Activated T-helper 1 cell treated with anti-CD3 and anti-CD28 coated beads, Interleukin-12 subunit alpha, Interleukin-12 subunit beta, Interleukin-2, Interleukin-4 antibody, amounts not matched to agents 30 ng/mL and 10 ng/mL and 1 ng/mL, durations not matched to agents 14 hours and 24 hours and 36 hours (primary cell): ENCODE results near the gene KCTD19. TPM values are rescaled to one million over a fixed set of nuclear protein-coding genes. Genes with fewer than 3 reads are reported as not detected.

Experiments
- DNase-seq: peaks from one replicate; pipeline ENCODE4 v3.0.0; 2021; ENCODE audit warnings: low spot score
- H3K27ac Mint-ChIP-seq: one replicate; pipeline ENCODE4 v1.8.0; 2021; ENCODE audit warnings: mild to moderate bottlenecking, mixed read lengths
- H3K27me3 Mint-ChIP-seq: one replicate; pipeline ENCODE4 v1.8.0; 2022; ENCODE audit warnings: mild to moderate bottlenecking, moderate library complexity, mixed read lengths; ENCODE audit not compliant: insufficient read depth
- H3K36me3 Mint-ChIP-seq: one replicate; pipeline ENCODE4 v1.8.0; 2021; ENCODE audit warnings: low read depth, mixed read lengths
- H3K4me1 Mint-ChIP-seq: one replicate; pipeline ENCODE4 v1.8.0; 2021; ENCODE audit warnings: low read depth, mixed read lengths
- H3K4me3 Mint-ChIP-seq: one replicate; pipeline ENCODE4 v1.8.0; 2021; ENCODE audit warnings: mild to moderate bottlenecking, moderate library complexity, mixed read lengths
- H3K9me3 Mint-ChIP-seq: one replicate; pipeline ENCODE4 v1.8.0; 2021; ENCODE audit warnings: mixed read lengths
- intact Hi-C: fragments of 100-400 bp; cut with micrococcal nuclease; formaldehyde crosslinking; loops from one replicate; pipeline ENCODE4 v1.15.1; 2024
- total RNA-seq: library from RNA; stranded (reverse); gene quantifications from 2 replicates; pipeline ENCODE4 v1.2.3, GENCODE V29; 2022

KCTD19 gene
- total RNA-seq, 1 donor from 2014 or later: 0.62 TPM

DNA sequence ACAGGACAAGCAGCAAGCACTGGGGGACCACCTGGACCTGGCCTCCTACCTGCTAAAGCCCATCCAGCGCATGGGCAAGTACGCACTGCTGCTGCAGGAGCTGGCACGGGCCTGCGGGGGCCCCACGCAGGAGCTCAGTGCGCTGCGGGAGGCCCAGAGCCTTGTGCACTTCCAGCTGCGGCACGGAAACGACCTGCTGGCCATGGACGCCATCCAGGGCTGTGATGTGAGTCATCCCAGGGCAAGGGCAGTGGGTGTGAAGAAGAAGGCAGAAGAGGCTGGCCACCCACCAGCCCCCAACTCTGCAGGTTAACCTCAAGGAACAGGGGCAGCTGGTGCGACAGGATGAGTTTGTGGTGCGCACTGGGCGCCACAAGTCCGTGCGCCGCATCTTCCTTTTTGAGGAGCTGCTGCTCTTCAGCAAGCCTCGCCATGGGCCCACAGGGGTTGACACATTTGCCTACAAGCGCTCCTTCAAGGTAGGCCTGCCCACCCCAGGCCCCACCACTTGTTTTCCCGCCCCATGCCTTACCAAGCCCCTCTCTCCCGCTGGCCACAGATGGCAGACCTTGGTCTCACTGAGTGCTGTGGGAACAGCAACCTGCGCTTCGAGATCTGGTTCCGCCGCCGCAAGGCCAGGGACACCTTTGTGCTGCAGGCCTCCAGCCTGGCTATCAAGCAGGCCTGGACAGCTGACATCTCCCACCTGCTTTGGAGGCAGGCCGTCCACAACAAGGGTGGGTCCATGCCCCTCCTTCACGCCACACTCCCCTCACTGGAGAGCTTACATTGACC is 39.9 kb downstream of the KCTD19 start:
- H3K4me1 Mint-ChIP-seq: no peaks in the 10 kb centered on the region
- no peaks in the 10 kb centered on the region for H3K27me3 Mint-ChIP-seq
- intact Hi-C loops: no loop called here
- H3K9me3 Mint-ChIP-seq: no peaks in the 10 kb centered on the region
- H3K36me3 Mint-ChIP-seq: peaks cover 7% of the 10 kb centered on the region
- no peak for DNase-seq
- H3K27ac Mint-ChIP-seq: no peak overlapping the region
- H3K4me3 Mint-ChIP-seq: no peak overlapping the region

DNA sequence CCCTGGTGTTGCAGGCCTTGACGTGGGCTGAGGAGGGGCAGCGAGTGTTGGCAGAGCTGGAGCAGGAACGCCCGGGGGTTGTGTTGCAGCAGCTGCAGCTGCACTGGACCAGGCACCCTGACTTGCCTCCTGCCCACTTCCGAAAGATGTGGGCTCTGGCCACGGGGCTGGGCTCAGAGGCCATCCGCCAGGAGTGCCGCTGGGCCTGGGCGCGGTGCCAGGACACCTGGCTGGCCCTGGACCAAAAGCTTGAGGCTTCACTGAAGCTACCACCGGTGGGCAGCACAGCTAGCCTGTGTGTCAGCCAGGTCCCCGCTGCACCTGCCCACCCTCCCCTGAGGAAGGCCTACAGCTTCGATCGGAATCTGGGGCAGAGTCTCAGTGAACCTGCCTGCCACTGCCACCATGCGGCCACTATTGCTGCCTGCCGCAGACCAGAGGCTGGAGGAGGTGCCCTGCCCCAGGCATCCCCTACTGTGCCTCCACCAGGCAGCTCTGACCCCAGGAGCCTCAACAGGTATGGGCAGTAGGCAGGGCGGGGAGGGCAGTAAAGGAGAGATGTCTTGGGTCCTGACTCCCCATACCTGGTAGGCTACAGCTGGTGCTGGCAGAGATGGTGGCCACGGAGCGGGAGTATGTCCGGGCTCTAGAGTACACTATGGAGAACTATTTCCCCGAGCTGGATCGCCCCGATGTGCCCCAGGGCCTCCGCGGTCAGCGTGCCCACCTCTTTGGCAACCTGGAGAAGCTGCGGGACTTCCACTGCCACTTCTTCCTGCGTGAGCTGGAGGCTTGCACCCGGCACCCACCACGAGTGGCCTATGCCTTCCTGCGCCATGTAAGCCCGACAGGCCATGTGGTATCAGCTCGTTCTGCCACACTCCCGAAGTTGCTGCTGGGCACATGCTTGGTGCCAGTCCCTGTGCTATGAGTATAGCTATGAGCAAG is 41.6 kb downstream of the KCTD19 start:
- no peaks in the 10 kb centered on the region for H3K27me3 Mint-ChIP-seq
- no peak for DNase-seq
- H3K9me3 Mint-ChIP-seq: no peaks in the 10 kb centered on the region
- peaks cover 5% of the 10 kb centered on the region for H3K4me1 Mint-ChIP-seq
- intact Hi-C loops: no loop called here
- H3K27ac Mint-ChIP-seq: no peak overlapping the region
- H3K4me3 Mint-ChIP-seq: no peak overlapping the region
- peaks cover 7% of the 10 kb centered on the region for H3K36me3 Mint-ChIP-seq

DNA sequence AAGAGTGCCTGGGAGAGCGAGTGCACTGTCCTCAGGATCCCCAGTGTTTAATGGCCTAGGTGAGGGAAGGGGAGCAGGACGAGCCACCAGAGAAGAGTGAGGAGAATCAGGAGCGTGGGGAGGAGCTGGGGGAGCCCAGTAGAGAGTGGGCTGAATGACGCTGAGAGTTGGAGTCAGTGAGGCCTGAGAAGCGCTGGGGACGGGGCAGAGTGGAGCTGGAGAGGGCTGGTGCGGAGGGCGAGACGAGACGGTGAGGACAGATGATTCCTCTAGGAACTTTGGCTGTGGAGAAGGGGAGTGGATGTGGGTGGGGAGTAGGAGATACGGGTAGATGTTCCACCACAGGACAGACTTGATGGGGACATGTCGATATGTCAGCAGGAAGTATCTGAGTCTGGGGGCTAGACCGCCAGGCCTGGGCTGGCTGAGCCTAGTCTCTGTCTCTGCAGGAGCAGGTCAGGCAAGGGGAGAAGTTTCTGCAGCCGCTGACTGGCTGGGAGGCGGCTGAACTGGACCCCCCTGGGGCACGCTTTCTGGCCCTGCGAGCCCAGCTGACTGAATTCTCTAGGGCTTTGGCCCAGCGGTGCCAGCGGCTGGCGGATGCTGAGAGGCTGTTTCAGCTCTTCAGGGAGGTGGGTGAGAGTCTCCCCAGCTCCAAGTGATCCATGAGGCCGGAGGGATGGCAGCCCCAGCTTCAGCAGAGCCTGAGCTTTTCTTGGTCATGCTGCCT is 42.5 kb downstream of the KCTD19 start:
- no peak overlapping the region for H3K4me3 Mint-ChIP-seq
- H3K9me3 Mint-ChIP-seq: no peaks in the 10 kb centered on the region
- intact Hi-C loops: no loop called here
- H3K27me3 Mint-ChIP-seq: no peaks in the 10 kb centered on the region
- peaks cover 5% of the 10 kb centered on the region for H3K4me1 Mint-ChIP-seq
- H3K36me3 Mint-ChIP-seq: peaks cover 7% of the 10 kb centered on the region
- H3K27ac Mint-ChIP-seq: no peak overlapping the region
- DNase-seq: no peak

DNA sequence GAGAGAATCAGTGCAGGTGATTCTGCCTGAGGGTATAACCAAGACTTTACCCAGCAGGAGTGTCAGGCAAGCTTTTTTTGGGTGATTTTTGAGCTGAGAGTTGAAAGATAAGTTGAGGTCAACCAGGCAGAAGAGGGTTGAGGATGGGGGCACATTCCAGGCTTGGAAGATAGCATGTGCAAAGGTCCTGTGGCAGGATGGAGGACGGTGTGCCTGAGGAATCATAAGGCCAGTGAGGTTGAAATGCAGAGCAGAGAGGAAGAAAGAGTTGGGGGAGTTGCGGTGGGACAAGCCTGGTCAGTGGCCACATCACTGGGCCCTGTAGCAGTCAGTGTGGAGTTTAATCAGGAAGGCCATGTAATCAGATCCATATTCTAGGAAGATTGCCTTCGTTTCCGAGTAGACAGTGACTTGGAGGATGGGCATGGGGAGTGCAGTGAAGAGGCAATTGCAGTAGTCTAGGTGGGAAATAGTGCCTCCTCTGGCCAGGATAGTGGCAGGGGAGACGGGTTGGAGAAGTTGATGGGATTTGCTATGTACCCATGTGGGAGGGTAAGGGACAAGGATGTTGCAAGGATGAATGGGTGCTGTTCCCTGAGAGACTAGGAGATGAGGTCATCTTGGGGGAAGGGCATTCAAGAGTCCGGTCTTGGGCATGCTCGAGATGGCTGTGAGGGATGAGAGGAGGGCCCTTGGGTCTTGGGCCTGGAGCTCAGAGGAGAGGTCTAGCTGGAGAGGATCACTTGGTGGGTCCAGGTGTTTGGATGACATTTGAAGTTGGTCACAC is 43.3 kb downstream of the KCTD19 start:
- intact Hi-C loops: no loop called here
- Mint-ChIP-seq H3K36me3 (peaks cover 7% of the 10 kb centered on the region), H3K27me3 (no peaks in the 10 kb centered on the region), H3K9me3 (no peaks in the 10 kb centered on the region), H3K4me3 (no peak overlapping the region), H3K27ac (peak overlapping the region; percentile 7), H3K4me1 (peaks cover 9% of the 10 kb centered on the region)
- DNase-seq: no peak

DNA sequence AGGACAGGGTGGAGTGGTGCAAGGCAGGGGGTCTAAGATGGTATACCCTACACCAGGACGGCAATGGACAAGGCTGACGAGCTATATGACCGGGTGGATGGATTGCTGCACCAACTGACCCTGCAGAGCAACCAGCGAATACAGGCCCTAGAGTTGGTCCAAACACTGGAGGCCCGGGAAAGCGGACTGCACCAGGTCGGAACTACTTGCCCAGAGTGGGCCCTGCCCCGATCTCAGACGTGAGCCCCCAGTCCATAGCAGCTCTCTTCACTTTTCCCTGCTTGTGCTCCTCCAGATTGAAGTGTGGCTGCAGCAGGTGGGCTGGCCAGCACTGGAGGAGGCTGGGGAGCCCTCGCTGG is 44.1 kb downstream of the KCTD19 start:
- DNase-seq: no peak
- Mint-ChIP-seq H3K4me3 (no peak overlapping the region), H3K36me3 (peaks cover 10% of the 10 kb centered on the region), H3K27me3 (no peaks in the 10 kb centered on the region), H3K4me1 (peaks cover 16% of the 10 kb centered on the region), H3K9me3 (no peaks in the 10 kb centered on the region), H3K27ac (no peak overlapping the region)
- intact Hi-C loops: no loop called here

DNA sequence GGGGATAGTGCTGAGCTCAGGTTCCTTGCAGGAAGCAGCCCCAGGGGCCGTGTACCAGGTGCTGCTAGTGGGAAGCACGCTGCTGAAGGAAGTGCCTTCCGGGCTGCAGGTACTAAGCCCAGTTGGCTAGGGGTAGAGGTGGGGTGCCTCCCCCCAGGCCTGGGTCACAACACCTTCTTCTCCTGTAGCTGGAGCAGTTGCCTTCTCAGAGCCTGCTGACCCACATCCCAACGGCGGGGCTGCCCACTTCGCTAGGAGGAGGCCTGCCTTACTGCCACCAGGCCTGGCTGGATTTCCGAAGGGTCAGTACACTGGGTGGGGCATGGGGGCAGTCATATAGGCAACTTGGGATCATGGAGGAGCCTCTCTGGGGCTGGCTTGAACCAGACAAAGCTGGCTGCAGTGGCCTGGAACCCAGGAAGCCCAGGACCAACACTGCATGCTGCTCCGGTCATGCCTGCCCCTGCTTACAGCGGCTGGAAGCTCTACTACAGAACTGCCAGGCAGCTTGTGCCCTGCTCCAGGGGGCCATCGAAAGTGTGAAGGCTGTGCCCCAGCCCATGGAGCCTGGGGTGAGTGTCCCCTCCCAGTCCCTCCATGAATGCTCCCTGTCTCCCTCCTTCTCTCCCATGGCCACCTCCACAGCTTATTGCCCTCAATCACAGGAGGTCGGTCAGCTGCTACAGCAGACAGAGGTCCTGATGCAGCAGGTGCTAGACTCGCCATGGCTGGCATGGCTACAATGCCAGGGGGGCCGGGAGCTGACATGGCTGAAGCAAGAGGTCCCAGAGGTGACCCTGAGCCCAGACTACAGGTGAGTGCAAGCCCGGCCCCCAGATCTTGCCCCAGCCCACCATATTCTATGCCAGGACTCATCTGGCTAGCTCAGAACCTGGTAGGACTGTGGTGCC is 44.8 kb downstream of the KCTD19 start:
- intact Hi-C loops: no loop called here
- H3K9me3 Mint-ChIP-seq: no peaks in the 10 kb centered on the region
- no peak overlapping the region for H3K27ac Mint-ChIP-seq
- H3K27me3 Mint-ChIP-seq: no peaks in the 10 kb centered on the region
- peak overlapping the region; percentile 56 for H3K4me3 Mint-ChIP-seq
- DNase-seq: no peak
- peaks cover 12% of the 10 kb centered on the region for H3K36me3 Mint-ChIP-seq
- peaks cover 20% of the 10 kb centered on the region for H3K4me1 Mint-ChIP-seq

DNA sequence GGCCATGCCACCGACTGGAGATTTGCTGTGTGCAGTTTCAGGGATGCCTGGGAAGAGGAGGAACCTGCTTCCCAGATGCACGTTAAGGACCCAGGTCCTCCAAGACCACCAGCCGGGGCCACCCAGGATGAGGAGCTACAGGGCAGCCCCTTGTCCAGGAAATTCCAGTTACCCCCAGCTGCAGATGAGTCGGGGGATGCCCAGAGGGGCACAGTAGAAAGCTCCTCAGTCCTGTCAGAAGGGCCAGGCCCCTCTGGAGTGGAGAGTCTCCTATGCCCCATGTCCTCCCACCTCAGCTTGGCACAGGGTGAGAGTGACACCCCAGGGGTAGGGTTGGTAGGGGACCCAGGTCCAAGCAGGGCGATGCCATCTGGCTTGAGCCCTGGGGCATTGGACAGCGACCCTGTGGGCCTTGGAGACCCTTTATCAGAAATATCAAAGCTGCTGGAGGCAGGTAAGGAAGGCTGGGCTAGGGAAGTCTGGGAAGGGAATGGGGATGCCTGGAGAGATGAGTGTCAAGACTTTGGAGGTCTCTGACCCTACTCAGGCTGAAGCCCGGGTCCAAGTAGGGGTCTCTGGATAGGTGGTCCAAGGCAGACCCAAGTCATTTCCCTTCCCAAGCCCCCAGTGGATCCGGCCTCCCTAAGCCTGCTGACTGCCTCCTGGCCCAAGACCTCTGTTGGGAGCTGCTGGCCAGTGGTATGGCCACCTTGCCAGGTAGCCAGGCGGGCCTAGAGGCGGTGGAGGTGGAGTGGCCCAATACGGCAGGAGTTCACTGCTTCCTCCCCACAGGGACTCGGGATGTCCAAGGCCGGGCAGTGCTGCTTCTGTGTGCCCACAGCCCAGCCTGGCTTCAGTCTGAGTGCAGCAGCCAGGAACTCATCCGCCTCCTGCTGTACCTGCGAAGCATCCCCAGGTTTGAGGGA is 46.2 kb downstream of the KCTD19 start:
- intact Hi-C loops: no loop called here
- H3K4me1 Mint-ChIP-seq: peaks cover 28% of the 10 kb centered on the region
- no peak overlapping the region for H3K27ac Mint-ChIP-seq
- H3K36me3 Mint-ChIP-seq: peaks cover 15% of the 10 kb centered on the region
- no peak for DNase-seq
- H3K27me3 Mint-ChIP-seq: no peaks in the 10 kb centered on the region
- H3K9me3 Mint-ChIP-seq: no peaks in the 10 kb centered on the region
- H3K4me3 Mint-ChIP-seq: peak overlapping the region; percentile 68

DNA sequence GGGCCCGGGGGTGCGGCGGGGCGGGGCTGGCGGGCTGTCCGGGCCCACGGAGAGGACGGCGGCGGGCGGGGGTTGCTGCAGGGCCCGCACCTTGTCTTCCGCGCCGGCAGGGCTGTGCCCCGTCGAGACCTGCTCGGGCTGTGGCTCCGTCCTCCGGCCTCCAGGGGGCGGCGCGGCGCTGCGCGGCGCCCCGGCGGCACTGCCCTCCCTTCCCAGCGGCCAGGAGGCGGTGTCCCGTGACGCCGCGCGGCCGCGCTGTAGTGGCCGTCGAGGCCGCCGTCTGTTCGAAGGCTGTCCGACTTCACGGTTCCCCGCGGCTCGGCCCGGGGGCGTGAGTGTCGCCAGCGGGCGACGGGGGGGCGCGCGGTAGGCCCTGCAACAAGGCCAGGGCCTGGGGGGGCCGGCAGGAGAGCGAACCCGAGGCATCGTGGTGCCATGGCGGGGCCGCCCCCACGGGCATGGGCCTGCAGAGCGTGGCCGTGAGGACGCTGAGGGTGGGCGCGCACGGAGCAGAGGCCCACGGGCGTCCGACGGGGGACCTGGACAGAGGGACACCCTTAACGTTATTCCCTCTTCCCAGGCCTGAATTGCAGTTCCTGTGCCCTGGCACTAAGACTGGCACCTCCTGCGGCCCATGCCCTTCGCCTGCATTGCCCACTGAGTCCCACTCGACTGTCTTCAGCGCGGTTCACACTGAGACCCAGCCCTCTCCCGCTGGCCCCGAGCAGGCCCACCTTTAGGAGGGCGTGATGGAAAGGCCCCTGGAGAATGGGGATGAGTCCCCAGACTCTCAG is 47.0 kb downstream of the KCTD19 start, which contains the start of gene PLEKHG4:
TSS of gene PLEKHG4 (plus strand) at position 237 of the 794 bp plus-strand sequence. CDS start at position 750, 513 bp downstream.
- H3K27ac Mint-ChIP-seq: peak within 1 kb of the TSS; percentile 86
- H3K27me3 Mint-ChIP-seq: no peaks in the 10 kb centered on the region
- peaks cover 16% of the 10 kb centered on the region for H3K36me3 Mint-ChIP-seq
- intact Hi-C loops: loop anchor here (1.0 to 5.0 kb wide), 7 partner anchors 32 to 202 kb away; partner anchors contain the start of genes ATP6V0D1, FHOD1 and ZDHHC1
- H3K9me3 Mint-ChIP-seq: no peaks in the 10 kb centered on the region
- DNase-seq: peak; percentile 80
- H3K4me1 Mint-ChIP-seq: peaks cover 30% of the 10 kb centered on the region
- peak within 1 kb of the TSS; percentile 88 for H3K4me3 Mint-ChIP-seq

DNA sequence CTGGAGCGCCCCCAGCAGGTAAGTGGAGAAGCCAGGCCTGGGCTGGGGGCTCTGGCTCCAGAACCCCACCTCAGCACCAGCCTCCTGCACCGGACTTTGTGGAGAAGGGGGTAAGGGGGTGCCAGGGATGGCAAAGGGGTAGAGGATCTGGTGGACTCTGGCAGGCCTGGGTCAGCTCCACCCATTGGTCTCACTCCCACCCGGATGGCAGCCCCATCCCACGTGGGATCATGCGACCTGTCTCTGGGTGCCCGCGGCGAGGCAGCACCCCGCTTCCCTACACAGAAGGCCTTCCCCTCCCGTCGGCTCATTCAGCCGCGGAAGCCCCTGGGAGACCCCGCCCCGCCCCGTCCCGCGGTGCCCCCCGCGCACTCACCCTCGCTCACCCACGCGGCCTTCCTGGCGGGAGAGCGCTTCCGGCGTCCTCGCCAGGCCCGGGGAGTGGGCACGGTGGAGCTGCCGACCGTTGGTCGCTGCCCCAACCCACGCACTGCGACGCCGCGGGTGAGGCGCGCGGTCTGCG is 47.7 kb downstream of the KCTD19 start:
- peaks cover 30% of the 10 kb centered on the region for H3K4me1 Mint-ChIP-seq
- H3K27me3 Mint-ChIP-seq: no peaks in the 10 kb centered on the region
- peak overlapping the region; percentile 86 for H3K27ac Mint-ChIP-seq
- H3K9me3 Mint-ChIP-seq: no peaks in the 10 kb centered on the region
- peak overlapping the region; percentile 88 for H3K4me3 Mint-ChIP-seq
- intact Hi-C loops: loop anchor here (1.0 to 5.0 kb wide), 7 partner anchors 32 to 202 kb away; partner anchors contain the start of genes ATP6V0D1, FHOD1 and ZDHHC1
- H3K36me3 Mint-ChIP-seq: peaks cover 16% of the 10 kb centered on the region
- DNase-seq: no peak
